Activated naive CD8-positive, alpha-beta T cell treated with anti-CD3 and anti-CD28 coated beads for 36 hours (primary cell): ENCODE measurements around the gene ABHD11. TPM values are rescaled to one million over a fixed set of nuclear protein-coding genes. Genes with fewer than 3 reads are reported as not detected.
"Not testable (repeated sequence)": the region's sequence is repeated elsewhere in the genome, so short reads cannot be mapped to it uniquely, and the experiment has no call there.

Source experiments
- DNase-seq: peaks from one replicate; pipeline ENCODE4 v3.0.0; 2021
- H3K27ac Mint-ChIP-seq: one replicate; pipeline ENCODE4 v1.8.0; 2022; ENCODE audit warnings: mild to moderate bottlenecking, moderate library complexity, mixed read lengths
- H3K27me3 Mint-ChIP-seq: one replicate; pipeline ENCODE4 v1.8.0; 2022; ENCODE audit warnings: mild to moderate bottlenecking, mixed read lengths
- H3K36me3 Mint-ChIP-seq: one replicate; pipeline ENCODE4 v1.8.0; 2021; ENCODE audit warnings: mild to moderate bottlenecking, mixed read lengths
- H3K4me1 Mint-ChIP-seq: one replicate; pipeline ENCODE4 v1.8.0; 2021; ENCODE audit warnings: mixed read lengths
- H3K4me3 Mint-ChIP-seq: one replicate; pipeline ENCODE4 v1.8.0; 2022; ENCODE audit warnings: mild to moderate bottlenecking, moderate library complexity, mixed read lengths
- H3K9me3 Mint-ChIP-seq: one replicate; pipeline ENCODE4 v1.8.0; 2022; ENCODE audit warnings: mixed read lengths
- total RNA-seq, 2 experiments: library from RNA; stranded (reverse); gene quantifications; one replicate each; pipeline ENCODE4 v1.2.3, GENCODE V29; 2021

ABHD11 gene
- total RNA-seq, 2 experiments from 2014 or later, result 24.2 to 25.2 TPM

GRCh38 chr7:73717991-73718405 is 20.6 kb downstream of the ABHD11 start:
- H3K36me3 Mint-ChIP-seq, result peaks cover 3% of the 10 kb centered on the region
- H3K27ac Mint-ChIP-seq, result peak overlapping the region; percentile 86
- H3K9me3 Mint-ChIP-seq, result no peaks in the 10 kb centered on the region

GRCh38 chr7:73717025-73717807 is 21.4 kb downstream of the ABHD11 start:
- DNase-seq, result no peak
- Mint-ChIP-seq H3K9me3 (no peaks in the 10 kb centered on the region), H3K36me3 (peaks cover 3% of the 10 kb centered on the region), H3K4me3 (no peak overlapping the region), H3K4me1 (peaks cover 23% of the 10 kb centered on the region), H3K27ac (peak overlapping the region; percentile 86), H3K27me3 (peaks cover 7% of the 10 kb centered on the region)

More at GRCh38 chr7:73717991-73718405, 20.6 kb downstream of the ABHD11 start:
- Mint-ChIP-seq H3K4me3 (peak overlapping the region; percentile 76), H3K27me3 (peaks cover 13% of the 10 kb centered on the region), H3K4me1 (peaks cover 23% of the 10 kb centered on the region)
- peak; percentile 83 for DNase-seq

GRCh38 chr7:73716318-73716890 is 22.2 kb downstream of the ABHD11 start:
- no peak overlapping the region for H3K4me3 Mint-ChIP-seq
- peaks cover 7% of the 10 kb centered on the region for H3K27me3 Mint-ChIP-seq
- H3K27ac Mint-ChIP-seq, result no peak overlapping the region
- peaks cover 23% of the 10 kb centered on the region for H3K4me1 Mint-ChIP-seq
- DNase-seq, result no peak
- peaks cover 3% of the 10 kb centered on the region for H3K36me3 Mint-ChIP-seq
- no peaks in the 10 kb centered on the region for H3K9me3 Mint-ChIP-seq

GRCh38 chr7:73715648-73716317 is 22.8 kb downstream of the ABHD11 start:
- peak; percentile 50 for DNase-seq
- Mint-ChIP-seq H3K27me3 (peaks cover 7% of the 10 kb centered on the region), H3K9me3 (no peaks in the 10 kb centered on the region), H3K4me1 (peaks cover 23% of the 10 kb centered on the region), H3K36me3 (peaks cover 3% of the 10 kb centered on the region), H3K4me3 (no peak overlapping the region), H3K27ac (no peak overlapping the region)

GRCh38 chr7:73713319-73713718 is 25.3 kb downstream of the ABHD11 start:
- DNase-seq, H3K36me3 Mint-ChIP-seq, H3K27ac Mint-ChIP-seq, H3K27me3 Mint-ChIP-seq, H3K4me3 Mint-ChIP-seq, H3K9me3 Mint-ChIP-seq: not testable (repeated sequence)
- H3K4me1 Mint-ChIP-seq, result peaks cover 18% of the 10 kb centered on the region

- no peaks in the 10 kb centered on the region for H3K27me3 Mint-ChIP-seq
- no peak overlapping the region for H3K27ac Mint-ChIP-seq
- no peak overlapping the region for H3K4me3 Mint-ChIP-seq
- H3K4me1 Mint-ChIP-seq, result peaks cover 13% of the 10 kb centered on the region
- H3K9me3 Mint-ChIP-seq, result no peaks in the 10 kb centered on the region
- no peak for DNase-seq
- peaks cover 5% of the 10 kb centered on the region for H3K36me3 Mint-ChIP-seq
These were observed 25.8 kb downstream of the ABHD11 start for GRCh38 chr7:73712773-73713172.

- DNase-seq, result no peak
- peaks cover 5% of the 10 kb centered on the region for H3K36me3 Mint-ChIP-seq
- no peak overlapping the region for H3K27ac Mint-ChIP-seq
- peaks cover 7% of the 10 kb centered on the region for H3K4me1 Mint-ChIP-seq
- no peak overlapping the region for H3K4me3 Mint-ChIP-seq
- no peaks in the 10 kb centered on the region for H3K27me3 Mint-ChIP-seq
- no peaks in the 10 kb centered on the region for H3K9me3 Mint-ChIP-seq
These were observed 29.5 kb downstream of the ABHD11 start for GRCh38 chr7:73708961-73709549.

GRCh38 chr7:73707045-73707631 is 31.5 kb downstream of the ABHD11 start:
- DNase-seq, result no peak
- H3K27me3 Mint-ChIP-seq, result no peaks in the 10 kb centered on the region
- H3K9me3 Mint-ChIP-seq, result no peaks in the 10 kb centered on the region
- H3K4me3 Mint-ChIP-seq, result no peak overlapping the region
- peaks cover 12% of the 10 kb centered on the region for H3K4me1 Mint-ChIP-seq
- H3K36me3 Mint-ChIP-seq, result peaks cover 5% of the 10 kb centered on the region
- no peak overlapping the region for H3K27ac Mint-ChIP-seq

- H3K9me3 Mint-ChIP-seq, result no peaks in the 10 kb centered on the region
- no peaks in the 10 kb centered on the region for H3K27me3 Mint-ChIP-seq
- peaks cover 12% of the 10 kb centered on the region for H3K4me1 Mint-ChIP-seq
- H3K27ac Mint-ChIP-seq, result no peak overlapping the region
- H3K4me3 Mint-ChIP-seq, result no peak overlapping the region
- H3K36me3 Mint-ChIP-seq, result peaks cover 12% of the 10 kb centered on the region
- DNase-seq, result peak; percentile 27
These were observed 32.2 kb downstream of the ABHD11 start for GRCh38 chr7:73706126-73707044.

- DNase-seq, result no peak
- Mint-ChIP-seq H3K4me1 (peaks cover 12% of the 10 kb centered on the region), H3K4me3 (no peak overlapping the region), H3K27ac (no peak overlapping the region), H3K27me3 (no peaks in the 10 kb centered on the region), H3K36me3 (peaks cover 12% of the 10 kb centered on the region), H3K9me3 (no peaks in the 10 kb centered on the region)
These were observed 33.1 kb downstream of the ABHD11 start for GRCh38 chr7:73705551-73705920.

GRCh38 chr7:73704640-73705550 is 33.7 kb downstream of the ABHD11 start:
- no peaks in the 10 kb centered on the region for H3K9me3 Mint-ChIP-seq
- peaks cover 12% of the 10 kb centered on the region for H3K4me1 Mint-ChIP-seq
- peaks cover 12% of the 10 kb centered on the region for H3K36me3 Mint-ChIP-seq
- no peak for DNase-seq
- no peaks in the 10 kb centered on the region for H3K27me3 Mint-ChIP-seq
- H3K27ac Mint-ChIP-seq, result no peak overlapping the region
- no peak overlapping the region for H3K4me3 Mint-ChIP-seq

GRCh38 chr7:73703757-73704639 is 34.6 kb downstream of the ABHD11 start:
- H3K4me1 Mint-ChIP-seq, result peaks cover 12% of the 10 kb centered on the region
- no peaks in the 10 kb centered on the region for H3K27me3 Mint-ChIP-seq
- no peak overlapping the region for H3K4me3 Mint-ChIP-seq

More at GRCh38 chr7:73703757-73704639, 34.6 kb downstream of the ABHD11 start:
- H3K27ac Mint-ChIP-seq, result no peak overlapping the region
- peaks cover 12% of the 10 kb centered on the region for H3K36me3 Mint-ChIP-seq
- DNase-seq, result peak; percentile 43
- no peaks in the 10 kb centered on the region for H3K9me3 Mint-ChIP-seq
